Brain pericyte (primary cell): ENCODE results near the gene YES1.
"Not testable (repeated sequence)": the region's sequence is repeated elsewhere in the genome, so short reads cannot be mapped to it uniquely, and the experiment has no call there.

Experiments
- DNase-seq: peaks from one replicate; pipeline ENCODE4 v3.0.0-alpha.2; 2012; ENCODE audit warnings: low read depth, low spot score

The YES1 gene

DNA sequence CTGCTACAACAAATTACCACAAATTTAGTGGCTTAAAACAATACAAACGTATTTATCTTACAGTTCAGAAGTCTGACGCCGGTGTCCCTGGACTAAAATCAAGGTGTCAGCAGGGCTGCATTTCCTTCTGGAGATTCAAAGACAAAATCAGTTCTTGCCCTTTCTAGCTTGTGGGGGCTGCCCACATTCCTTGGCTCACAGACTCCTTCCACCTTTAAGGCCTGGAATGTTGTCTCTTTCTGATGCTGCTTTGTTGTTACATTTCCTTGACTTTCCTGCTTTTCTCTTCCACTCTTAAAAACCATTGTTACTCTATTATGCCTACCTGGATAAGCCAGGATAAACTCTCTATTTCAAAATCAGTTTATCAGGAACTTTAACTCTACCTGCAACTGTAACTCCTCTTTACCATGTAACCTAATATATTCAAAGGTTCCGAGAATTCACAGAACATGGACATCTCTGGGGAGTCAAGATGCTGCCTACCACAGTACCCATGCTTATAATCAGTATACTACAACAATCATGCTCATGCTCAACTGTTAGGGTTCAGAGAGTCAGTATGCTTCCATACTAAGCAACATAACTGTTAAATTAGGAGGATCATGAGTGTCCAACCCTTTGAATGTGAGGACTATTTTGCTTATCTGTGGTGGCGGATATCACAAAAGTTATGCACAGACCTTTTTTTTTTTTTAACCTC, 27.4 kb downstream of the YES1 start:
- no peak for DNase-seq

DNA sequence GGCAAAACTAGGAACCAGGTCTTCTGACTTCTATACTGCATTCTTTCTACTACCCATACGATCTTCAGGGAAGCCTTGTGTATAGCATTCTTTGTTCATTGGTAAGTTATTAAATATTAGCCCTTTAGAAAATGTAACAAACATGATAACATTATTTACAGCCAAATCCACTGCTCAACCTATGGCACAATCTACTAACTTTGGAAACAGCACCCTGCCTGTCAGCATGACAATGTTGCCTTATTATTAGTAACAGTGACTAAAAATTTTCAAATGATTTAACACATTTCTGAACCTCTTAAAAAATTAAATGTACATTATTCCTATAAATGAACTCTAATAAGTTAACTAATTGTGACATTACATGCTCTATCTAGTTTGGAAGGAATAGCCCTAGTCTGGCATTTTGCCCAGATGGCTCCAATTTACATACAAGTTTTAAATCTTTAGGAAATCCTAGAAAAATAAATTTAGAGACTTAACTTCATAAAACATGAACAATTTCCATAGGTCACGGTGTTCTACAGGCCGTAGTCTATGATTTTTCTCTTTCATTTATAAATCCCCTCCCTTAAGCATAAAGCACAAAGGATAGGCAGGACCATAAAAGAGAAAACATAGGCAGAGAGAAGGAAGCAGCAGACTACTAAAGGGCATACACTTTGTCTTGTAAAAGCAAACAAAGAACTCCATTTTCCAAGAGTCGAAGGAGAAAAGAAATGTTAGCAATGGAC, 33.7 kb downstream of the YES1 start:
- DNase-seq, result no peak

GRCh38 chr18:777021-777420, 35.0 kb downstream of the YES1 start:
- no peak for DNase-seq

GRCh38 chr18:776044-776443, 36.0 kb downstream of the YES1 start:
- not testable (repeated sequence) for DNase-seq

GRCh38 chr18:774811-775210, 37.2 kb downstream of the YES1 start:
- no peak for DNase-seq

DNA sequence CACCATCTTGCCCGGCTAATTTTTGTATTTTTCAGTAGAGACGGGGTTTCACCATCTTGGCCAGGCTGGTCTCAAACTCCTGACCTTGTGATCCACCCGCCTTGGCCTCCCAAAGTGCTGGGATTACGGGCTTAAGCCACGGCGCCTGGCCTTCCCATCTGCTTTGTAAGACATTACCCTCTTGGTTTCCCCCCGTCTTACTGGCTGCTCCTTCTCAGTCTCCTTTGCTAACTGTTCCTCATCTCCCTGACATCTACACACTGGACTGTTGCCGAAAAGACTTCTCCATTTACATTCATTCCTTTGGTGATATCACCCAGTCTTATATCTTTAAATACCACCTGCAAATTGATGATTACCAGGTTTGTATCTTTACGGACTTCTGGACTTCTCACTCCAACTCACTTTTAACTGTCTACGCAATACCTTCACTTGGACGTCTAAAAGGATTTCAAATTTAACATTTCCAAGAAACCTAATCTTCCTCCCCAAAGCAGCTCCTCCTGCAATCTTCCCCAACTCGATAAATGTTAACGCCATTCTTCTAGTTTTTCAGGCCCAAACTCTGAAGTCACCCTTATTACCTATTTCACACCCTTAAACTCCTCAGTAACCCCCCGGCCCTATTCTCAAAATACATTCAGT, 37.9 kb downstream of the YES1 start:
- no peak for DNase-seq

DNA sequence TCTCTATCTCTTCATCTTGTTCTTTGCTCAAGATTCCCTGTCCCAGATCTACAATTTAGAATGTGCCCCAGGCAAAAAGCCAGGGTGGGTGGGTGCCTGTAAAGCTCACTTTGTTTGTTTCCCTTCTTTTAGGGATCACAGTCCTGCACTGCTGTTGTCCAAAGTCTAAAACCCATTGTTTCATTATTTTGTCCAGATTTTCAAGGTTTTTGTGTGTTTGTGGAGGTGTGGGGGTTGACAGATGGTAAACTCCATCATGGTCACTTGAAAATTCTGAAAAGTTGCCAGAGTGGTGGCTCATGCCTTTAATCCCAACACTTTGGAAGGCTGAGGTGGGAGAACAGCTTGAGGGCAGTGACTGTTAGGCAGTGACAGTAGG, 41.5 kb downstream of the YES1 start:
- no peak for DNase-seq

DNA sequence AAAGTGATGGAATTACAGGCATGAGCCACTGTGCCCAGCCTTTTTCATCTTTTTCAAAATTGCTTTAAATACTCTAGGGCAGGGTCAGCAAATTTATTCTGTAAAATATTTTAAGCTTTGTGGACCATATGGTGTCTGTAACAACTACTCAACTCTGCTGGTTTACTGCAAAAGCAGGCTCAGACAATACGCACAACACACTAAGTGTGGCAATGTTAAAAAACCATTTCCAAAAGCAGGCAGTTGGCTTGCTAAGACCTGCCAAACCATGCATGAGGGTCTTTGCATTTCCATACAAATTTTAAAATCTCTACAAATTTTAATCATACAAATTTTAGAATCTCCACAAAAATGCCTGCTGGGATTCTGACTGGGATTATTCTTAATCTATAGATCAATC, 44.1 kb downstream of the YES1 start:
- DNase-seq, result no peak

DNA sequence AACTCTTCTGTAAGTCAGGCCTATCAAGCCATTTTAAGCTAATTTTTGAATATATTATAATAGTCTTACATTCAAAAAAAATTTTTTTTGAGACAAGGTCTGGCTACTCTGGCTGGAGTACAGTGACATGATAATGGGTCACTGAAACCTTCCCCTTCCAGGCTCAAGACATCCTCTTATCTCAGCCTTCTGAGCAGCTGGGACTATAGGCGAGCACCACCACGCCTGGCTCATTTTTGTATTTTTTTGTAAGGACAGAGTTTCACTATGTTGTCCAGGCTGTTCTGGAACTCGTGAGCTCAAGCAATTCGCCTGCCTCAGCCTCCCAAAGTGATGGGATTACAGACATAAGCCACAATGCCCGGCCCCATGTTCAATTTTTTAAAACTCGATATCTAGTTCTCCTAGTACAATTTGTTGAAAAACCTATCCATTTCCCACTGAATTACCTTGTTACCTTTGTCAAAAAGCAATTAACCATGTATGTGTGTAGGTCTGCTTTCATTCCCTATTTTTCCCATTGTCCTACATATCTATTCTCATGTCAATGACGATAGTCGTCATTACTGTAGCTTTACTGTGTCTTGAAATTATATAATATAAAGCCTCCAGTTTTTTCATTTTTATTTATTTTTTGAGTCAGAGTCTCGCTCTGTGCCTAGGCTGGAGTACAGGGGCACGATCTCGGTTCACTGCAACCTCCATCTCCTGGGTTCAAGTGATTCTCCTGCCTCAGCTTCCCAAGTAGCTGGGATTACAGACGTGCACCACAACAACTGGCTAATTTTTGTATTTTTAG, 44.8 kb downstream of the YES1 start:
- DNase-seq, result no peak

- no peak for DNase-seq
Observed at GRCh38 chr18:766550-766860, 45.5 kb downstream of the YES1 start.

DNA sequence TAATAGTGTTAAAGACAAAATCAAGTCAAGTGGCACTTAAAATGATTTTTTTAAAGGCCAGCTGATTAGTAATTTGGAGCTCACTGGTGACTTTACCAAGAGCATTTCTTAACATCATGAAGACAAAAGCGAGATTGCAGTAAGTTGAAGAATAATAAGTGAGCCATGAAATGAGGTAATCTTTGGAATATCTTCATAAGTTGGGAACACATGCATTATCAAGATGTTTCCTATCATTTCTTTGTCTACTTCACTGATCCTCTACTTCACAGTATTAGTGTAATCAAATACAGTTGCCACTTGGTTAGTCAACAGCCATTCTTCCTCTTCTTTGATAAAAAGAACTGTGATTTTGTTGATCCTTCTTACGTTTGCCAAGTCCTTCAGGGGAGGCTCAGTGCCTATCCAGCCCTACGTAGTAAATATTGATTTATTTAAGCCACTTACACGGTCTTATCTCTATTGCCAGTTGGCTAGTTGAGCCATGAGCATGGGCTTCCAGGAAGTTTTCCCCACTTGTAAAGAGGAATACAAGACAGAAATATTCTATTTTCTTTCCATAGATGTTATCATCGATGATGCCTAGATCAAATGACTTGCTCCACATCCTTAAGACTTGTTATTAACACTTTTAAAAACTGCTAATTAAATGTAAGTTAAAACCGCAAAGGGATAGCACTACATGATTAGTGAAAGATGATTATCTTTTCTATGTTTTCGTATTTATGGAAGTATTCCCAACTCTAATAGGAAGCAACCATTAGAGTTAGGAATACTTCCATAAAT, 46.1 kb downstream of the YES1 start:
- DNase-seq, result no peak

GRCh38 chr18:759864-760263, 52.2 kb downstream of the YES1 start:
- DNase-seq, result not testable (repeated sequence)

DNA sequence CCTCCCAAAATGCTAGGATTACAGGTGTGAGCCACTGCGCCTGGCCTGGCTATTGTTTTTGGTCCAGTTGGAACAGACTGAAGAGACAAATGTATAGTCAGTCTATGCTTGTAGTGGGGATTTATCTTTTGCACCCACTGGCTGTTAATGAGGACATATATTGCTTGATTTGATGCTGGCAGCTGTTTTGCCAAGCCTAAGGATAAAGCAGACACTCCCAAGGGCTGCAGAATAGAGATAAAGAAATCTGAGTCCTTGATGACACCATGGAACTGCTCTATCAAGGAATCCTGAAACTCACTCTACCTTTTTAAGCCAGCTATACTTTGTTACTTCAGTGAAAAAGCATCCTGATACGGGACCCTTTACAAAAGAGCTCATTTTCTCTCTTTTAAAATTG, 56.5 kb downstream of the YES1 start:
- no peak for DNase-seq

DNA sequence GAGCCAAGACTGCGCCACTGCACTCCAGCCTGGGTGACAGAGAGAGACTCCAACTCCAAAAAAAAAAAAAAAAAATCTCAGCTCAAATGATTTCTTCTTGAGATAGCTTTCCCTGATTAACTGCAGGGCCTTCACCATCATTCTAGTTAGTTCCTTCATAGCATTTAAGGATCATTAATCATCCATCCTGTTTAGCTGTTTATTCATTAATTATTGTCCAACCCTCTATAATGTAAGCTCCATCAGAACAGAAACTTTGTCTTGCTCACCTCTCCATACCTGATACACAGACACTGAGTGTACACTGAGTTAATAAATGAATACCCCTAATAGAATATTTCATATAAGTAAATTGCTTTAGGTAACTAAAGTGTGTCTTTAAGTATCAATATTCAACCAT, 57.4 kb downstream of the YES1 start:
- no peak for DNase-seq

DNA sequence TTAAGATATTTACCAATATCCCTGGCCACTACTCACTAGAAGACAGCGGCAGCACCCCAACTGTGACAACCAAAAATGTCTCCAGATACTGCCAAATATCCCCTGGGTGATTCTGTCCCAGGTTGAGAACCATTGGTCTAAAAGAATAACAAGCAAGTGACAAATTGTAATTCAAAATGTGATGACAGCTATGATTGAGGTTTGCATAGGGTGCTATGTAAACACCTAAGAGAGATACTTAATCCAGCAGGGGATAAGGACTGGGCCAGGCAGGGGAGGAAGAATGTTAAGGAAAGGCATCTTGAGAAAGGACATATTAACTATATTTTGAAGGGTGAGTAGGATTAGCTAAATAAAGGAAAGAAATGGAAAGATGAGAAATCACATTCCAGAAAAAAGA, 61.6 kb downstream of the YES1 start:
- no peak for DNase-seq

DNA sequence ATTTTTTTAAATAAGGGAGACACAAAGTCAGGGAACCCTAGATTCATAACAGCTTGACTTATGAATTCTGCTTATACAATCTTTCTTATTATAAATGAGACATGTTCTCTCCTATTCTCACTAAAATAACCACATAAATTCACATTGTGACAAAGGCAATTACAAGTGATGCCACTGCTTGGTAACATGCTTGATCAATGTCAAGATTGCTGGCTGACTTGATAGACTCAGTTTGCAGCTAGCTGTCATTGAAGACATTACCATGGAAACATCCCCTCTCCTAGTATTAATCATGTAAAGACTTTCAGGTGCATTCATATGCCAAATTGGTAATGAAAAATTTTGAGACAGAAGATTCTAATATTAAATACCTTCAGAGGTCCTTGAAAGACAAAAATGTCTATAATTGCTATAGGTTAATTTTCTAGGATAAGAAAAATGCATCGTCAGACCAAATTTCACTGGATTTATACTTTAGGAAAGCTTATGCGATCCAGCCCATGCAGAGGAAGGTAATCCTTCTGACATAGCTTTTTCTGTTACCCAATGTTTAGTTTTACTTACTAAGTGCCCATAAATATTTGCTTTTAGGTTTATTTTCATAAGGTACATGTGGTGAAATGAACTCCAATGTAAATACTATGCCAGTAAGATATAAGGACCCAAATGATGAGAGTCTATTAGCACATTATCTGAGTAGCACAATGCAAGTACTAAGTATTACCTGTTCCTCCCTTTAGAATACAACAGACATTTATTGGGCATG, 67.0 kb downstream of the YES1 start:
- DNase-seq, result no peak

- DNase-seq, result no peak
Observed at GRCh38 chr18:741931-742512, 70.0 kb downstream of the YES1 start.

GRCh38 chr18:732371-732770, 79.7 kb downstream of the YES1 start:
- DNase-seq, result no peak

DNA sequence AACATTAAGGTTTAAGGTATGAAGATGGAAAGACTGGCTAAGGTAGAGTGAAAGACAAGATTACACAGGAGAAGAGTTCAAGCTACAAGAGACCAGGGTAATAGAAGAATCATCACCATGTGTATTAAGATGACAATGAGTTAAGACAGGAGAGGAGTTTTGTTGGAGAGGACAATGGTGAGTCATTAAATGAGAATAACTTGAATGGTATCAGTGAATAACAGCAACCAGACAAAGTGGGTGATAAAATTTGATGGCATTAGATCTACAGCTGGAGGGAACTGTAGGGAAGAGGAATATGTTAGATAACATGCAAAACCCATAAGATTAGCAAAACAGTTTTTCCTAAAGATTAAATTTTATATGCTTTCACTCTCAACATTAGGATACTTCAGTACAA, 80.9 kb downstream of the YES1 start:
- no peak for DNase-seq

DNA sequence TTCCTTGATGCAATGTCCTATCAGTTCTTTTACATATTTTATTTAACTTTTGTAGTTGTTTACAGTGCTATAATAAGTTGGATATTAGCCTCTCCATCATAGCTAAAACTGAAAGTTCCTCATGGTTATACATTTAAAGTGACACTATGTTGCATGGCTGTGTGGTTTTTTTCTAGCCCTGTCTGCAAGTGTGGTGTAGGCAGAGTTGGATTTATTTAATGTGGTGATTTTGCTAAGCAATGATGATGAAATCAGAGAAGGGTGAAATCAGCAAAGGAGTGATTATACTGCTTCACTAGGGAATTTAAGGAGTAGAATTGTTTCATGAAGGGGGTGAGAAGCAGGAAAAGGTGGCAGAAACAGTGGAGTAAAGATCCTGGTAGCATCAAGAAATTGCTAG, 81.3 kb downstream of the YES1 start:
- DNase-seq, result no peak
